Stimulated activated CD4-positive, alpha-beta T cell treated with anti-CD3 and anti-CD28 coated beads, Interleukin-12 subunit alpha, Interleukin-12 subunit beta, amount 100 ng/mL, for 24 hours (primary cell): Measurements from ENCODE around the gene GPRASP3.
A peak's percentile ranks its signal among the peaks of the same experiment; 100 is the strongest.
"Not testable (repeated sequence)": the region's sequence is repeated elsewhere in the genome, so short reads cannot be mapped to it uniquely, and the experiment has no call there.

ENCODE experiments used
- DNase-seq, 2 experiments: peaks; one replicate each; pipeline ENCODE4 v3.0.0-alpha.2; 2020; ENCODE audit warnings: low read depth in 2 of 2

The GPRASP3 gene

DNA sequence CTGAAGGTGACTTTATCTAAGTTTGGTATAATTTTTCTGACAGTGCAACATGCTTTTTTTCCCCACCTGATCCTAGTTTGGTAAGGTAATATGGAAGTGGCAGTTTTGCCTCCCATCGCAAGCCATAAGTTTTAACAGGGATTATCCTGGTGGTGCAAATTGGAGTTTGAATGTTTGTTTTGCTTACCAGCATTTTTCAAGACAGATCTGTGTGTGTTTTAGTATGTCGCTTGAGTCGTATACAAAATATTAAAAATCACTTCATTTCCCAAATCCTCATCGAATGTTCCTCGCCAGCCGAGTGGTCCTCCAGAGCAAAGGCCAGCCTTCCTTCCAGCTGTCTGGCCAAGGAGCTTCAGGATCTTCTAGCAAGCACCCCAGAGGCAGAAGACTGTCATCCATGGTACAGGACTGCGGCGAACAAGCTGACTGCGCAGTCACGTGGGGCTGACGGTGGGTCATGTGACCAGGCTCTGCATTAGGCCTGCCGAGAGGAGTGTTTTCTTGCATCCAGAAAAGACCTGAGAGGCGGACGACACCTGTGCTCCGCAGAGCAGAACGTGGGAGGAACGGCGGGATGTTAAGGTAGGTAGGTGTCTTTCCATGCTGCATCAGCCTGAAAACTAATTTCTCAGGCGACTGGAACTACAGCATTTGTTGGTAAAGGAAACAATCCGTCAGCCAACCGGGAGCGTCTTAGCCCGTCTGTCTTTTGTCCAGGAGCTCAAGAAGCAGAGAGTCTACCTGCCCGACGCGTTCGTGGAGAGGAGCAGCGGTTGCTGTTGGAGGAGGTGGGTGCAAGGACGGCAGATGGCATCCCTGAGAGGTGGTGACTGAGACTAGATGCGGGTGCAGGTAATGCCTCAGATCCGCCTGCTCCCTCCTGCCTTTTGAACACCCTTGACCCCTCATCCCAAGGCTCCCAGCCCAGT, at the start of gene GPRASP3:
TSS of gene GPRASP3 (plus strand) at position 507 of the 932 bp plus-strand sequence. CDS start 28,253 bp downstream, outside the sequence.
- DNase-seq, result peak; percentile 42 to 61

DNA sequence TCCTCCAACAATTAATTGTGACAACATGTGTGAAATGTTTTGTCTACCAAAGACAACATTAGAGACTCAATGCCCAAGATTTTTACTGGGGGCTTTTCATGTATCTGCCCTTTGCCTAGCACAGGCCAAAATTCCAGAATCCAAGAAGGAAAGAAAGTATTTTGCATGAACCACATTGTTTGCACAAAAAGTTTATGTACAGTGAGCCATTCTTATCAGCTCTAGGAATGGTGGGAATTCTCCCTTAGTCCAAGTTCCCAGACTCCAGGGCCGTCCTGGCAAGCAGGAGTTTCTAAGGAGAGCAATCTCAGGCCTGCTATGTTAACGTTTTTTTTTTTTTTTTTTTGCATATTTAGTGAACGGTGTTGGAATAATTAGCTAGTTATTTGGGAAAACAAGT, 47.7 kb upstream of the GPRASP3 start:
- no peak for DNase-seq

- DNase-seq, result not testable (repeated sequence)
Measured at GRCh38 chrX:102677479-102677878, 43.1 kb upstream of the GPRASP3 start.

- no peak for DNase-seq
Measured at GRCh38 chrX:102684772-102685520, 35.6 kb upstream of the GPRASP3 start.

GRCh38 chrX:102694749-102695148, 25.8 kb upstream of the GPRASP3 start:
- no peak for DNase-seq

DNA sequence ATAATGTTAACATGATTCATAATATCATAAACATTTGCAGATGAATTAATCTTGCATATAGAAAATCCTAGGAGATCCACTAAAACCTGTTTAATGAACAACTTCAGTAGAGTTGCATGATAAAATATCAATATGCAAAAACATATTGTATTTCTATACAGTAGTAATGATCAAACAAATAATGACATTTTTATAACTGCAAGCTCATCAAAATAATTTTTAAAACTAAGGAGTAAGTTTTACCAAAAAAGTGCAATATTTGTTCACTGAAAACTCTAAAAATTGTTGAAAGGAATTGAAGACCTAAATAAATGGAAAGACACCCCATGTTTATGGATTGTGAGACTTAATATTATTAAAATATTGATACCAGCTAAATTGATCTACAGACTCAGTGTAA, 24.2 kb upstream of the GPRASP3 start:
- no peak for DNase-seq

DNA sequence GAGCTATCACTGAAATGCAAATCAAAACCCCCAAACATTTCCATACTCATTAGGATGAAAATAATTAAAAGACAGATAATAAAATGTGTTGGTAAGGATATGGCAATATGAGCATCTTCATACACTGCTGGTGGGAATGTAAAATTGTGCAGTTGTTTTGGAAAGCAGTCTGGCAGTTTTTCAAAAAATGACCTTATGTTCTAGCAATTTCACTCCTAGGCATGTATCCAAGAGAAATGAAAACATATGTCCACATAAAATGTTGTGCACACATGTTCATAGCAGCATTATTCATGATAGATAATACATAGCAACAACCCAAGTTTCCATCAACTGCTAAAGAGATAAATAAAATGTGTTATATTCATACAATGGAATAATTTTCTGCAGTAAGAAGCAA, 23.0 kb upstream of the GPRASP3 start:
- no peak for DNase-seq

DNA sequence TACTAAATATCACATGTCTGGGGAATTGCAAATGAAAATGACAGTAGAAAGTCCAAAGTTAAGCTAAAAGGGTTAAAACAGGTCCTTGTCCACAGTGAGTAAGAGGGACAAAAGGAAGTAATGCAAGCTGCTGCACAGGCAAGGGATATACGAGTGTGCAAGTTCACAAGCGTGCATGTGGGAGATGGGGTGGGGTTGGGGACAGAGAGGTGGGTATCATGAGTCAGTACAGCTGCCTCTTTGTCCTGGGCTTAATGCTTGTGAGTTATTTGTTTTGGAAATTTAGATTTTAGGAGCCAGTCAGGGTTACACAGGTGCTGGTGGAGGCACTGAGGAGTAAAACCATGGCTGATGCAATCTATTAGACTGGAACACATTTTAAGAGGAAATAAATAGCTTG, 11.6 kb upstream of the GPRASP3 start:
- no peak for DNase-seq

DNA sequence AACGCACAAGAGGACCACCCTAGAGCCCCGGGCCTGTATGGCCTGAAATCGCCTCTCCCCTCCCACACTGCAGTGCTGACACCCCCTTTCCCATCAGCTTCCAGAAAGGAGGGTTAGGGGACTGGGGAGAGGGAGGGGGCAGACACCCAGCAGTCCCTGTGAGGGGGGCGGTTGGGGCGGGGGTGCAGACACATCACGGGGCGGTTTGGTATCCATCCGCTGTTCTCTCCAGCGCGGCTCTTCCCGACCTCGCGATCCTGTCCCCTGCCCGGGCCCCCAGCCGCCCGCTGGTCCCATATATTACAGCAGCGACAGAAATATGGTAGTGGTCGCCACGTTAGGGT, 8.7 kb upstream of the GPRASP3 start:
- DNase-seq, result no peak

GRCh38 chrX:102712216-102712966, 8.2 kb upstream of the GPRASP3 start, which contains the start of gene GPRASP2:
Gene GPRASP2, plus strand, starts transcription at chrX:102712448. Its CDS starts 2,422 bp downstream, at chrX:102714870.
- peak in 1 of 2 experiments; percentile 15 for DNase-seq

GRCh38 chrX:102712981-102713625, 7.4 kb upstream of the GPRASP3 start:
- DNase-seq, result no peak

GRCh38 chrX:102714994-102715393, 5.5 kb upstream of the GPRASP3 start:
- DNase-seq, result no peak

DNA sequence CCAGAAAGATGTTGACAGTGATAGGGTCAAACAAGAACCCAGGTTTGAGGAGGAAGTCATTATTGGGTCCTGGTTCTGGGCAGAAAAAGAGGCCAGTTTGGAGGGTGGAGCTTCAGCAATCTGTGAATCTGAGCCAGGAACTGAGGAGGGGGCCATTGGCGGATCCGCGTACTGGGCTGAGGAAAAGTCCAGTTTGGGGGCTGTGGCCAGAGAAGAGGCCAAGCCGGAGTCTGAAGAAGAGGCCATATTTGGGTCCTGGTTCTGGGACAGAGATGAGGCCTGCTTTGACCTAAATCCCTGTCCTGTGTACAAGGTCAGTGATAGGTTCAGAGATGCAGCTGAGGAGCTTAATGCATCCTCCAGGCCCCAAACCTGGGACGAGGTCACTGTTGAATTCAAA, 4.6 kb upstream of the GPRASP3 start:
- DNase-seq, result no peak

DNA sequence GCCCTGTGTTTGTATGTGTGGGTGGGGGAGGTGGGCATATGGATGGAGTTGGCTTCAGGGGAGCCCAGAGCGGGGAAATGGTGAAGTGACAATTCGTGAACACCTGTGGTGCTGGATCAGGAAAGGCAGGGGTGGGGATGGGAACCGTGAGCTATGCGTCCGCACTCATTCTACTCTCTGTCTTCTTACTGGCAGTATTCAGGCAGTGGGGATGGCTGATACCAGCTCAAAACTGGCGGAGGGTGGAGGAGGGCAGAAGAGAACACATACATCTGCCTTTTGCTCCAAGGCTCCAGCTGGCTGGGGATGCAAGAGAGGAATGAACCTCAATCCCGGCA, 595 bp downstream of the GPRASP3 start:
- not testable (repeated sequence) for DNase-seq

DNA sequence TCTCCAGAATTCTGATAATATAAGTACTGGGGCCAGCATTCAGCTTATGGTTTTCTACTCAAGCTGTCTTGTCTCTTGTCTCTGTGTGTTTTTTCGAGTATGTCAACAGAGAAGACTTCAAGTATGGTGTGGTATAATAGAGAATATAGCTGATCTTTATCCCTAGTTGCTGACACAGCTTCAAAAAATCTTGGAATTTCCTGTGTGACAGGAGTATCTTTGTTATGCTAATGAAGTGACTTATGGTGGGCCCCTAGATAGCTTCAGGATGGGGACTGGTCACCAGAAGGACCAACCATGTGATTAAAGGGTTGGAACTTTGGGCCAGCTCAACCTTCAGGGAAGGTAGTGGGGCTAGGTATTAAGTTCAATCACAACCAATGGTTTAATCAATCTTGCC, 2.9 kb downstream of the GPRASP3 start:
- DNase-seq, result no peak

DNA sequence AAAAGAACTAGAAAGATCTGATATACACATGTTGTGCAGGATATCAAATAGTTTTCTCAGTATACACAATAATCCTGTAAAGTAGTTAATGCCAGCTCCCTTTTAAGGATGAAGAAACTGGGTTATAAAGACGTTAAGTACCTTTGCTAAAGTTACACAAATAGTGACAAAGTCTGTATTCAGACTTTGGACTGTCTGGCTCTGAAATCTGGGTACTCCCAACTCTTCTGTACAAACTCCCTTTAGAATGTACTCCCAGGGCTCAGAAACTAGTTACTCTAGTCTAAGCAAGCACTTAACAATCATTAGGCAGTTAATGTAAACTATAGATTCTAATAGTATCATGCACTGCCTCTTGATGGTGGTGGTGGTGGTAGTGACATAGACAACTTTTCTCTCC, 7.2 kb downstream of the GPRASP3 start:
- DNase-seq, result no peak

GRCh38 chrX:102728646-102729045, 8.1 kb downstream of the GPRASP3 start:
- DNase-seq, result no peak

DNA sequence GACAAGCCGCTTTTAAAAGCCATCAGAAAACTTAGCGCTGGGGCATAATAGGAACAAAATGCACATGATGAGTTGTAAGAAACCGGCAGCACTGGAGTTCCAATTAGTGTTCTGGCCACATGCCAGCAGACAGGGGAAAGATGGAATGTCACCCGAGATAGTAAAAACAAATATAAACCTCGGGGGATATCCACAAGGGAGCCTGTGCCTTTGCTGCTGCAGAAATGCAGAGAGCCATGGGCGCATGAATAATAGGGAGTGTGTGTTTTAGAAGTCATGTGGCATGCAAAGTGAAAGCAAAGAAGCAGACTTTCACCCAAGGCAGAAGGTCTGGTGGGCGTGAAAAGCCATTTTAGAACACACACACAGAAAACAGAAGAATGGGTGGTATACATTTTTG, 19.1 kb downstream of the GPRASP3 start:
- no peak for DNase-seq

- no peak for DNase-seq
Measured at GRCh38 chrX:102744307-102744706, 23.8 kb downstream of the GPRASP3 start.

DNA sequence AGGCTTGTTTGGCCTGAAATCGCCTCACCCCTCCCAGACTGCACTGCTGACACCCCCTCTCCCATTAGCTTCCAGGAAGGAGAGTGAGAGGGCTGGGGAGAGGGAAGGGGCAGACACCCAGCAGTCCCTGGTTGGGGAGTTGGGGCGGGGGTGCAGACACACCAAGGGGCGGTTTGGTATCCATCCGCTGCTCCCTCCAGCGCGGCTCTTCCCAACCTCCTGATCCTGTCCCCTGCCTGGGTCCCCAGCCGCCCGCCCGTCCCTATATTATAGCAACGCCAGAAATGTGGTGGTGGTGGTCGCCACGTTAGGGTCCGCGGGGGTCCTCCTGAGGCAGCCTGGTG, 24.9 kb downstream of the GPRASP3 start:
- no peak for DNase-seq

GRCh38 chrX:102745857-102746584, 25.5 kb downstream of the GPRASP3 start:
- no peak for DNase-seq
